ENCODE results near the gene COL6A3.

Gene COL6A3

GRCh38 chr2:237351796-237352195, 62.2 kb downstream of the COL6A3 start:
- H4K20me1 ChIP-seq (ENCODE audit: control insufficient read depth, insufficient read depth, low read depth, low read length): no peaks in the 10 kb centered on the region; the same call in 1 of the 2 replicates
- H3K4me2 ChIP-seq (ENCODE audit: low read length): no peak overlapping the region
- H3K4me1 ChIP-seq (ENCODE audit: control insufficient read depth, low read length): no peaks in the 10 kb centered on the region
- H3K27me3 ChIP-seq (ENCODE audit: control insufficient read depth, low read length): peaks cover 3% of the 10 kb centered on the region; the same call in 1 of the 2 replicates
- H3K4me3 ChIP-seq (ENCODE audit: low read length): no peak overlapping the region
- TF ChIP-seq, protein P1, sequence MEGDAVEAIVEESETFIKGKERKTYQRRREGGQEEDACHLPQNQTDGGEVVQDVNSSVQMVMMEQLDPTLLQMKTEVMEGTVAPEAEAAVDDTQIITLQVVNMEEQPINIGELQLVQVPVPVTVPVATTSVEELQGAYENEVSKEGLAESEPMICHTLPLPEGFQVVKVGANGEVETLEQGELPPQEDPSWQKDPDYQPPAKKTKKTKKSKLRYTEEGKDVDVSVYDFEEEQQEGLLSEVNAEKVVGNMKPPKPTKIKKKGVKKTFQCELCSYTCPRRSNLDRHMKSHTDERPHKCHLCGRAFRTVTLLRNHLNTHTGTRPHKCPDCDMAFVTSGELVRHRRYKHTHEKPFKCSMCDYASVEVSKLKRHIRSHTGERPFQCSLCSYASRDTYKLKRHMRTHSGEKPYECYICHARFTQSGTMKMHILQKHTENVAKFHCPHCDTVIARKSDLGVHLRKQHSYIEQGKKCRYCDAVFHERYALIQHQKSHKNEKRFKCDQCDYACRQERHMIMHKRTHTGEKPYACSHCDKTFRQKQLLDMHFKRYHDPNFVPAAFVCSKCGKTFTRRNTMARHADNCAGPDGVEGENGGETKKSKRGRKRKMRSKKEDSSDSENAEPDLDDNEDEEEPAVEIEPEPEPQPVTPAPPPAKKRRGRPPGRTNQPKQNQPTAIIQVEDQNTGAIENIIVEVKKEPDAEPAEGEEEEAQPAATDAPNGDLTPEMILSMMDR (IDR thresholded peaks at IDR 0.05; ENCODE audit: low read depth, low read length, poor library complexity, severe bottlenecking): no peak
- no peak for TF ChIP-seq EZH2phosphoT487 (IDR thresholded peaks at IDR 0.05; ENCODE audit: borderline replicate concordance, low read length)
- no peak overlapping the region for H3K27ac ChIP-seq (ENCODE audit: low read depth, low read length)
- H3K36me3 ChIP-seq (ENCODE audit: control insufficient read depth, low read length): no peaks in the 10 kb centered on the region
- no peaks in the 10 kb centered on the region for H3K9me2 ChIP-seq (replicated peaks; ENCODE audit: control insufficient read depth, low read length)
- no peaks in the 10 kb centered on the region for H3K79me2 ChIP-seq (ENCODE audit: control insufficient read depth, low read length)
- H3K9me3 ChIP-seq (ENCODE audit: control insufficient read depth, insufficient read depth, low read length): no peaks in the 10 kb centered on the region
- H3F3A ChIP-seq (ENCODE audit: control insufficient read depth, insufficient read depth): no peaks in the 10 kb centered on the region

DNA sequence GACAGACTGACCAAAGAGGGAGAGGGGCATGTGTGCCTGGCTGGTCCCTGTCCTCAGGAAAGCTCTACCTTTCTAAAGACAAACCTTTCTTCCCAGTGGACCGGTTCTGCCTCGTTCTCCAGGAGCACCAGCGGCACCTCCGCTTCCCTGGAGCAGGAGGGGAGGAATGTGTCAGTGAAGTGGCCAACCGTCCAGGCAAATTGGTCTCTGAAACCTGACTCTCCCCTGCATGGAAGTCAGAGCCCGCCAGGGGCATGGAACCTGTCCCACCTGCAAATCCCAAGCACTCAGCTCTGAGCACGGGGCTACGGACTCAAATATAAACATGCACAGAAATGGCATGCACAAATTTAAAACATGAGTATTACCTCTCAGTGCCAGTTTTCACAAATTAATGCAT, 62.9 kb downstream of the COL6A3 start:
- Histone ChIP-seq H3K79me2 (ENCODE audit: control insufficient read depth, low read length) (no peaks in the 10 kb centered on the region), H3K27me3 (ENCODE audit: control insufficient read depth, low read length) (peaks cover 2% of the 10 kb centered on the region; the same call in 1 of the 2 replicates), H3K9me2 (replicated peaks; ENCODE audit: control insufficient read depth, low read length) (no peaks in the 10 kb centered on the region), H3K4me1 (ENCODE audit: control insufficient read depth, low read length) (no peaks in the 10 kb centered on the region), H3K36me3 (ENCODE audit: control insufficient read depth, low read length) (no peaks in the 10 kb centered on the region), H3K27ac (ENCODE audit: low read depth, low read length) (no peak overlapping the region), H3F3A (ENCODE audit: control insufficient read depth, insufficient read depth) (no peaks in the 10 kb centered on the region), H3K4me2 (ENCODE audit: low read length) (no peak overlapping the region), H4K20me1 (ENCODE audit: control insufficient read depth, insufficient read depth, low read depth, low read length) (no peaks in the 10 kb centered on the region; the same call in 1 of the 2 replicates), H3K4me3 (ENCODE audit: low read length) (no peak overlapping the region), H3K9me3 (ENCODE audit: control insufficient read depth, insufficient read depth, low read length) (no peaks in the 10 kb centered on the region)
- TF ChIP-seq EZH2phosphoT487 (IDR thresholded peaks at IDR 0.05; ENCODE audit: borderline replicate concordance, low read length): no peak
- TF ChIP-seq, protein P1 (IDR thresholded peaks at IDR 0.05; ENCODE audit: low read depth, low read length, poor library complexity, severe bottlenecking): no peak

GRCh38 chr2:237350597-237350996, 63.4 kb downstream of the COL6A3 start:
- TF ChIP-seq, protein P1 (IDR thresholded peaks at IDR 0.05; ENCODE audit: low read depth, low read length, poor library complexity, severe bottlenecking): no peak
- TF ChIP-seq EZH2phosphoT487 (IDR thresholded peaks at IDR 0.05; ENCODE audit: borderline replicate concordance, low read length): no peak
- Histone ChIP-seq H3K27me3 (ENCODE audit: control insufficient read depth, low read length) (peaks cover 2% of the 10 kb centered on the region; the same call in 1 of the 2 replicates), H3K36me3 (ENCODE audit: control insufficient read depth, low read length) (no peaks in the 10 kb centered on the region), H3K79me2 (ENCODE audit: control insufficient read depth, low read length) (no peaks in the 10 kb centered on the region), H3K9me2 (replicated peaks; ENCODE audit: control insufficient read depth, low read length) (no peaks in the 10 kb centered on the region), H3K4me1 (ENCODE audit: control insufficient read depth, low read length) (no peaks in the 10 kb centered on the region), H3K9me3 (ENCODE audit: control insufficient read depth, insufficient read depth, low read length) (no peaks in the 10 kb centered on the region), H4K20me1 (ENCODE audit: control insufficient read depth, insufficient read depth, low read depth, low read length) (no peaks in the 10 kb centered on the region; the same call in 1 of the 2 replicates), H3F3A (ENCODE audit: control insufficient read depth, insufficient read depth) (no peaks in the 10 kb centered on the region), H3K4me2 (ENCODE audit: low read length) (no peak overlapping the region), H3K4me3 (ENCODE audit: low read length) (no peak overlapping the region), H3K27ac (ENCODE audit: low read depth, low read length) (no peak overlapping the region)

All from DOHH2 (cell line).